ENCODE measurements around the gene SMAD4. TPM values are rescaled to one million over a fixed set of nuclear protein-coding genes. Genes with fewer than 3 reads are reported as not detected.

Gene SMAD4
- total and polyA plus RNA-seq, 2 experiments from 2014 or later: 41.9 to 103 TPM

DNA sequence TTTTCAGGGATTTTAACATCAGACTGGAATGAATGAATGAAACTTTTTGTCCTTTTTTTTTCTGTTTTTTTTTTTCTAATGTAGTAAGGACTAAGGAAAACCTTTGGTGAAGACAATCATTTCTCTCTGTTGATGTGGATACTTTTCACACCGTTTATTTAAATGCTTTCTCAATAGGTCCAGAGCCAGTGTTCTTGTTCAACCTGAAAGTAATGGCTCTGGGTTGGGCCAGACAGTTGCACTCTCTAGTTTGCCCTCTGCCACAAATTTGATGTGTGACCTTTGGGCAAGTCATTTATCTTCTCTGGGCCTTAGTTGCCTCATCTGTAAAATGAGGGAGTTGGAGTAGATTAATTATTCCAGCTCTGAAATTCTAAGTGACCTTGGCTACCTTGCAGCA is 53.4 kb downstream of the SMAD4 start (continued):
- TF ChIP-seq, protein P1, sequence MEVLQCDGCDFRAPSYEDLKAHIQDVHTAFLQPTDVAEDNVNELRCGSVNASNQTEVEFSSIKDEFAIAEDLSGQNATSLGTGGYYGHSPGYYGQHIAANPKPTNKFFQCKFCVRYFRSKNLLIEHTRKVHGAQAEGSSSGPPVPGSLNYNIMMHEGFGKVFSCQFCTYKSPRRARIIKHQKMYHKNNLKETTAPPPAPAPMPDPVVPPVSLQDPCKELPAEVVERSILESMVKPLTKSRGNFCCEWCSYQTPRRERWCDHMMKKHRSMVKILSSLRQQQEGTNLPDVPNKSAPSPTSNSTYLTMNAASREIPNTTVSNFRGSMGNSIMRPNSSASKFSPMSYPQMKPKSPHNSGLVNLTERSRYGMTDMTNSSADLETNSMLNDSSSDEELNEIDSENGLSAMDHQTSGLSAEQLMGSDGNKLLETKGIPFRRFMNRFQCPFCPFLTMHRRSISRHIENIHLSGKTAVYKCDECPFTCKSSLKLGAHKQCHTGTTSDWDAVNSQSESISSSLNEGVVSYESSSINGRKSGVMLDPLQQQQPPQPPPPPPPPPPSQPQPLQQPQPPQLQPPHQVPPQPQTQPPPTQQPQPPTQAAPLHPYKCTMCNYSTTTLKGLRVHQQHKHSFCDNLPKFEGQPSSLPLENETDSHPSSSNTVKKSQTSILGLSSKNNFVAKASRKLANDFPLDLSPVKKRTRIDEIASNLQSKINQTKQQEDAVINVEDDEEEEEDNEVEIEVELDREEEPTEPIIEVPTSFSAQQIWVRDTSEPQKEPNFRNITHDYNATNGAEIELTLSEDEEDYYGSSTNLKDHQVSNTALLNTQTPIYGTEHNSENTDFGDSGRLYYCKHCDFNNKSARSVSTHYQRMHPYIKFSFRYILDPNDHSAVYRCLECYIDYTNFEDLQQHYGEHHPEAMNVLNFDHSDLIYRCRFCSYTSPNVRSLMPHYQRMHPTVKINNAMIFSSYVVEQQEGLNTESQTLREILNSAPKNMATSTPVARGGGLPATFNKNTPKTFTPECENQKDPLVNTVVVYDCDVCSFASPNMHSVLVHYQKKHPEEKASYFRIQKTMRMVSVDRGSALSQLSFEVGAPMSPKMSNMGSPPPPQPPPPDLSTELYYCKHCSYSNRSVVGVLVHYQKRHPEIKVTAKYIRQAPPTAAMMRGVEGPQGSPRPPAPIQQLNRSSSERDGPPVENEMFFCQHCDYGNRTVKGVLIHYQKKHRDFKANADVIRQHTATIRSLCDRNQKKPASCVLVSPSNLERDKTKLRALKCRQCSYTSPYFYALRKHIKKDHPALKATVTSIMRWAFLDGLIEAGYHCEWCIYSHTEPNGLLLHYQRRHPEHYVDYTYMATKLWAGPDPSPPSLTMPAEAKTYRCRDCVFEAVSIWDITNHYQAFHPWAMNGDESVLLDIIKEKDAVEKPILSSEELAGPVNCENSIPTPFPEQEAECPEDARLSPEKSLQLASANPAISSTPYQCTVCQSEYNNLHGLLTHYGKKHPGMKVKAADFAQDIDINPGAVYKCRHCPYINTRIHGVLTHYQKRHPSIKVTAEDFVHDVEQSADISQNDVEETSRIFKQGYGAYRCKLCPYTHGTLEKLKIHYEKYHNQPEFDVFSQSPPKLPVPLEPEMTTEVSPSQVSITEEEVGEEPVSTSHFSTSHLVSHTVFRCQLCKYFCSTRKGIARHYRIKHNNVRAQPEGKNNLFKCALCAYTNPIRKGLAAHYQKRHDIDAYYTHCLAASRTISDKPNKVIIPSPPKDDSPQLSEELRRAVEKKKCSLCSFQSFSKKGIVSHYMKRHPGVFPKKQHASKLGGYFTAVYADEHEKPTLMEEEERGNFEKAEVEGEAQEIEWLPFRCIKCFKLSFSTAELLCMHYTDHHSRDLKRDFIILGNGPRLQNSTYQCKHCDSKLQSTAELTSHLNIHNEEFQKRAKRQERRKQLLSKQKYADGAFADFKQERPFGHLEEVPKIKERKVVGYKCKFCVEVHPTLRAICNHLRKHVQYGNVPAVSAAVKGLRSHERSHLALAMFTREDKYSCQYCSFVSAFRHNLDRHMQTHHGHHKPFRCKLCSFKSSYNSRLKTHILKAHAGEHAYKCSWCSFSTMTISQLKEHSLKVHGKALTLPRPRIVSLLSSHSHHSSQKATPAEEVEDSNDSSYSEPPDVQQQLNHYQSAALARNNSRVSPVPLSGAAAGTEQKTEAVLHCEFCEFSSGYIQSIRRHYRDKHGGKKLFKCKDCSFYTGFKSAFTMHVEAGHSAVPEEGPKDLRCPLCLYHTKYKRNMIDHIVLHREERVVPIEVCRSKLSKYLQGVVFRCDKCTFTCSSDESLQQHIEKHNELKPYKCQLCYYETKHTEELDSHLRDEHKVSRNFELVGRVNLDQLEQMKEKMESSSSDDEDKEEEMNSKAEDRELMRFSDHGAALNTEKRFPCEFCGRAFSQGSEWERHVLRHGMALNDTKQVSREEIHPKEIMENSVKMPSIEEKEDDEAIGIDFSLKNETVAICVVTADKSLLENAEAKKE (CRISPR knock-in tag; IDR thresholded peaks at IDR 0.05): no peak
- TF ChIP-seq EZH2 (IDR thresholded peaks at IDR 0.05; ENCODE audit: low read depth, unreplicated experiment): no peak

DNA sequence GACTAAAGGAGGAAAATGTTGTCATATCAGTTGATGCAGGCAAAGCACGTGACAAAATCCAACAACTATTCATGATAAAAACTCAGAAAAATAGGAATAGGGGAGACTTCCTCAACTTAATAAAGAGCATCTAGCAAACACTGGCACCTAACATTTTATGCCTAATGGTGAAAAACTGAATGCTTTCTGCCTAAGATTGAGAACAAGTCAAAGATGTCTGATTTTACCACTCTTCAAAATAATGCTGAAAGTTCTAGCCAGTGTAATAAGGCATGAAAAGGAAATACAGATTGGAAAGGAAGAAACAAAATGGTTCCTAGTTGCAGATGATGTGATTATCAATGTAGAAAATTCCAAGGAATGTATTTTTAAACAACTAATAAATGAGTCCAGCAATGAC is 58.4 kb downstream of the SMAD4 start:
- no peak overlapping the region for H3K27ac ChIP-seq (ENCODE audit: low read depth)
- H3K4me3 ChIP-seq: no peak overlapping the region
- H3K4me1 ChIP-seq (ENCODE audit: insufficient read depth): no peaks in the 10 kb centered on the region
- Mint-ChIP-seq H3K4me1 (no peaks in the 10 kb centered on the region), H3K36me3 (ENCODE audit: low read depth) (peaks cover 62% of the 10 kb centered on the region), H3K27ac (no peak overlapping the region), H3K9me3 (peaks cover 30% of the 10 kb centered on the region), H3K4me3 (no peak overlapping the region), H3K27me3 (ENCODE audit: insufficient read depth, low read depth, poor library complexity) (peaks cover 3% of the 10 kb centered on the region)
- ATAC-seq: no peak
- no peaks in the 10 kb centered on the region for H3F3A ChIP-seq (replicated peaks; ENCODE audit: low read depth)
- H3K36me3 ChIP-seq (ENCODE audit: insufficient read depth): peaks cover 13% of the 10 kb centered on the region; the same call in 1 of the 2 replicates
- no peaks in the 10 kb centered on the region for H3K27me3 ChIP-seq (ENCODE audit: insufficient read depth)
- H2AFZ ChIP-seq: no peak overlapping the region
- H3K9me2 ChIP-seq (ENCODE audit: insufficient read depth): no peaks in the 10 kb centered on the region
- no peak for DNase-seq (ENCODE audit: low spot score)
- H3K4me2 ChIP-seq: no peak overlapping the region
- no peaks in the 10 kb centered on the region for H4K20me1 ChIP-seq (replicated peaks; ENCODE audit: insufficient read depth)
- H3K79me2 ChIP-seq (replicated peaks; ENCODE audit: insufficient read depth): no peaks in the 10 kb centered on the region
- TF ChIP-seq, protein P2, sequence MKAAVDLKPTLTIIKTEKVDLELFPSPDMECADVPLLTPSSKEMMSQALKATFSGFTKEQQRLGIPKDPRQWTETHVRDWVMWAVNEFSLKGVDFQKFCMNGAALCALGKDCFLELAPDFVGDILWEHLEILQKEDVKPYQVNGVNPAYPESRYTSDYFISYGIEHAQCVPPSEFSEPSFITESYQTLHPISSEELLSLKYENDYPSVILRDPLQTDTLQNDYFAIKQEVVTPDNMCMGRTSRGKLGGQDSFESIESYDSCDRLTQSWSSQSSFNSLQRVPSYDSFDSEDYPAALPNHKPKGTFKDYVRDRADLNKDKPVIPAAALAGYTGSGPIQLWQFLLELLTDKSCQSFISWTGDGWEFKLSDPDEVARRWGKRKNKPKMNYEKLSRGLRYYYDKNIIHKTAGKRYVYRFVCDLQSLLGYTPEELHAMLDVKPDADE (IDR thresholded peaks at IDR 0.05): no peak
- TF ChIP-seq JUNB (IDR thresholded peaks at IDR 0.05; ENCODE audit: unreplicated experiment): no peak
- TF ChIP-seq, protein P1 (CRISPR knock-in tag; IDR thresholded peaks at IDR 0.05): no peak
- no peak for TF ChIP-seq POLR2AphosphoS5 (IDR thresholded peaks at IDR 0.05; ENCODE audit: low read depth)
- no peak for TF ChIP-seq ZNF114 (CRISPR knock-in tag; IDR thresholded peaks at IDR 0.05)
- TF ChIP-seq CREB1 (CRISPR knock-in tag; IDR thresholded peaks at IDR 0.05; ENCODE audit: low read depth): no peak
